Myocyte (in vitro differentiated cells): ENCODE results near the gene MFSD12. TPM values are rescaled to one million over a fixed set of nuclear protein-coding genes. Genes with fewer than 3 reads are reported as not detected.
A peak's percentile ranks its signal among the peaks of the same experiment; 100 is the strongest.
"Not testable (repeated sequence)": the region's sequence is repeated elsewhere in the genome, so short reads cannot be mapped to it uniquely, and the experiment has no call there.

ENCODE experiments used
- DNase-seq: peaks from one replicate; pipeline ENCODE4 v3.0.0-alpha.2; 2012; ENCODE audit warnings: low read depth
- total RNA-seq: library from RNA; depleted of rRNA; stranded (reverse); fragments of >200 nt; gene quantifications from 2 replicates; pipeline ENCODE4 v1.2.3, GENCODE V29; 2014

The MFSD12 gene
- total RNA-seq, 1 donor from 2014 or later = 107 TPM

GRCh38 chr19:3585301-3586126 lies 28.1 kb upstream of the MFSD12 start, which contains the start of gene GIPC3:
Gene GIPC3, plus strand, starts transcription at chr19:3585478. Its CDS starts 120 bp downstream, at chr19:3585598.
- no peak for DNase-seq

- not testable (repeated sequence) for DNase-seq
Measured at GRCh38 chr19:3584036-3584802, 26.8 kb upstream of the MFSD12 start.

GRCh38 chr19:3581792-3582191 lies 24.4 kb upstream of the MFSD12 start:
- DNase-seq = not testable (repeated sequence)

- peak; percentile 89 for DNase-seq
Measured at GRCh38 chr19:3580156-3580934, 23.0 kb upstream of the MFSD12 start.

GRCh38 chr19:3578390-3578789 lies 21.0 kb upstream of the MFSD12 start:
- no peak for DNase-seq

GRCh38 chr19:3577723-3578344 lies 20.4 kb upstream of the MFSD12 start:
- no peak for DNase-seq

- no peak for DNase-seq
Measured at GRCh38 chr19:3576696-3577443, 19.5 kb upstream of the MFSD12 start.

GRCh38 chr19:3575949-3576673 lies 18.7 kb upstream of the MFSD12 start:
- no peak for DNase-seq

- no peak for DNase-seq
Measured at GRCh38 chr19:3575260-3575741, 17.9 kb upstream of the MFSD12 start.

GRCh38 chr19:3573858-3574637 lies 16.7 kb upstream of the MFSD12 start:
- peak; percentile 90 for DNase-seq

- DNase-seq = no peak
Measured at GRCh38 chr19:3573162-3573857, 15.9 kb upstream of the MFSD12 start.

GRCh38 chr19:3572855-3573161 lies 15.4 kb upstream of the MFSD12 start, which contains the start of gene HMG20B:
Gene HMG20B, plus strand, starts transcription at chr19:3572944. Its CDS starts 366 bp downstream, at chr19:3573310.
- no peak for DNase-seq

- DNase-seq = peak; percentile 100
Measured at GRCh38 chr19:3572132-3572854, 14.9 kb upstream of the MFSD12 start.

- no peak for DNase-seq
Measured at GRCh38 chr19:3570606-3571011, 13.2 kb upstream of the MFSD12 start.

- DNase-seq = not testable (repeated sequence)
Measured at GRCh38 chr19:3570042-3570441, 12.7 kb upstream of the MFSD12 start.

- peak; percentile 30 for DNase-seq
Measured at GRCh38 chr19:3565139-3565538, 7.8 kb upstream of the MFSD12 start.
